Left renal pelvis (tissue), 4 donors: ENCODE data around the gene KRT75. TPM values are rescaled to one million over a fixed set of nuclear protein-coding genes. Genes with fewer than 3 reads are reported as not detected.
"Not testable (repeated sequence)": the region's sequence is repeated elsewhere in the genome, so short reads cannot be mapped to it uniquely, and the experiment has no call there.

Experiments
- DNase-seq, 4 donors: peaks; one replicate each; pipeline ENCODE4 v3.0.0-alpha.2; 2013; ENCODE audit warnings: low read depth in 4 of 4, low spot score in 3 of 4
- polyA plus RNA-seq, 4 donors: library from polyadenylated mRNA; unstranded; fragments of 120-200 nt; gene quantifications; one replicate each; pipeline ENCODE4 v1.2.1, GENCODE V29; 2013; ENCODE audit not compliant: insufficient read length in 4 of 4

Gene KRT75
- polyA plus RNA-seq, 4 donors, result not detected

DNA sequence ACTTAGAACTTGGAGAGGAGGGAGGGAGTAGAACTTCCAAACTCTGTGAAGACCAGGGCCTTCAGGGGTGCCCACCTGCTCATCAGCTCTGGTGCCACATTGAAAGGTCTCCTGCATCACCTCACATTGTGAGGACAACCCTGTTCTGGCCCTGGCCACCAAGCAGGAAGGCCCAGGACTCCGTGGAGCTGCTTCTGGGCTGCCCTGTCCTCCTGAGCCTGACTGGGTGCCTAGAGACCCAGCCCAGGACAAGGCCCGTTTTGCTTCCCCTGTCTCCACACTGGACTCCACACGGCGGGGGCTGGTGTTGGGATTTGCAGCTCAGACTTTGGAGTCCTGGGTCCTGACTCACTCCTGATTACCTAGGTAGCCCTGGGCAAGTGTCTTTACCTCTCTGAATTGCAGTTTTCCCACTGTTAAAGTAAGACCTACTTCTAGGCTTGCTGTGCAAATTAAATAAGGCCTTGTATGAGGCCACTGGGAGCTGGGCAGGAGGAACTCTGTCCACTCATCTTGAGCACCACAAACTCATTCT is 15.5 kb downstream of the KRT75 start:
- no peak for DNase-seq

DNA sequence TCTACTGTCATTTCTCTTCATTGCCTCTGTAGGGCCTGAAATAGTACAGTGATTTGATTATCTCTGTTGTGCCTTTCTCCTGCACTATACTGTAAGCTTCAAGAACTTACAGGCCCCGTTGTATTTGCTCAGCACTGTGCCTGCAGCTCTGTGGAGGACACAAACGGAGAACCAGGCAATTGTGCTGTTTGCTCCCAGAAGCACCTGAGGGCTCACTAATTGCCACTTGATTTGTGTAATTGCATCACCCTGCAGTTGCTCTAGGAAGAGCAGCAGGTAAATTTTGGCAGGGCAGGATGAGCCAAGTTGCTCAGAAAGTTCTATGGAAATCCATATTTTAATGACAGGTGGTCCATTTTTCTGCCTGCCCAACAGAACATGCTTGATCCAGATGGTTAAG is 16.4 kb downstream of the KRT75 start:
- no peak for DNase-seq

DNA sequence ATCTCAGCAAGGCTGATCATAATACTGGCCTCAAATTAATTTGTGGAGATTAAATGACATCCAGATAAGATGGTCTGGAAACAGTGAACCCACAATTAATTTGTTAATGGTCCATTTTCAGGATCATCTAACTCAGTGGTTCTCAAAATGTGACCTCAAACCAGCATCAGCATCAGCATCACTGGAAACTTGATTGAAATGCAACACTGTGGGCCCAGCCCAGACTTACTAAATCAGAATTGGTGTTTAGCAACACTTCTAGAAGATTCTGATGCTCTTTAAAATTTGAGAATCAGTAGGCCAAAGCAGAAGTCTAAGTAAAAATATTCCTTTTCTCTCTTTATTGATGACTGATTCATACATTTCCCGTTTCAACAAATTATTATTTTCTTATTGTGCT is 17.4 kb downstream of the KRT75 start:
- DNase-seq, result no peak

DNA sequence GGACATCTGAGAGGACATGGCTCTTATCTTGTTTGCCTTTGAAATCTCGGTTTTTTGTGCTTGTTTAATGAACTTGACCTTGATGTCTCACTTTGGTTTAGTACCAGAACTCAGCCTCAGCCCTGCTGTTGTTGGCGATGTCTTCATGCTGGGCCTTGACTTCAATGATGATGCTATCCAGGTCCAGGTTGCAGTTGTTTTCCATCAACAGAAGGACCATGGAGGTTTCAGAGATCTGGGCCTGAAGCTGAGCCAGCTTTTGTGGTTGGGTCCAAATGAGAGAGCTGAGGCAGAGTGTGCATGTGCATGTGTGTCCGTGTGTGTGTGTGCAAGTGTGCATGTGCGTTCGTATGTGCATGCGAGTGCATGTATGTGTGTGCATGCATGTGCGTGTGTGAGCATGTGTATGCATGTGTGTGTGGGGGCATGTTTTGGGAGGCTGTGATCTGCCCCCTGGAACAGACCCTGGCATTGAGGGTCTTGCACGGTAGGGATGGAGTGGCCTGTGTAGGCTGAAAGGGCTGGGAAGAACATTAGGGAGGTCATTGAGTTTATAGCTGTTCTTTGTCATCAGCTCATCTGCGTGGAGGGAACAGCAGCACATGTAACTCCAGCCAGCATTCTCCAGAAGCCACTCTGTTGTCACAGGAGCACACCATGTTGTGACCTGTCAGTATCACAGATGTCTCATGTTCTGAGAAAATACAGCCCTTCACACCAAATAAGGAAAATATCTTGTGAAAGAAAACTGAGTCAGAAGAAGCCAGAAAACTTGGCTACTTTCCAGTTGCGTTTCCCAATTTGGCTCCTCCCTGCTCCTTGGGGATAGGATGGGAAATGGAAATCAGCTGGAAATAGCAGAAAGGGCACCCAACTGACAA is 18.1 kb downstream of the KRT75 start:
- peak; percentile 36 to 48 (median 46) for DNase-seq

DNA sequence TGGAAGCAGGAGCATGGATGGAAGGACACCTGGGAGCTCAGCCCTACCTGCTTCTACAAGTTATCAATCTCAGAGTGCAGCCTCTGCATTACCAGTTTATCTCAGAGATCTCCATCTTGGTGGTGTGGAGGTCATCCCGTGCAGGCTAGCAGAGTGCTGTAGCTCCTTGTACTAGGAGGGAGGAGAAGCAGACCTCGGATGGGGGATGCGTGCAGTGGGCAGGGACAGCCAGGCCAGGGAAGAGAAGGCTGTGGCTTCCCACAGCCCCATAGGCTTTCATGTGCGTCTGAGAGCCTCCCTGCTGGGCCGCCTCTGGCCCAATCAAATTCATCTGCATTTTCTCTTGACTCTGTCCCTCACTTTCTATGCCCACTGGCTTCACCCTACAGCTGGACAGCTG is 19.2 kb downstream of the KRT75 start:
- DNase-seq, result no peak

DNA sequence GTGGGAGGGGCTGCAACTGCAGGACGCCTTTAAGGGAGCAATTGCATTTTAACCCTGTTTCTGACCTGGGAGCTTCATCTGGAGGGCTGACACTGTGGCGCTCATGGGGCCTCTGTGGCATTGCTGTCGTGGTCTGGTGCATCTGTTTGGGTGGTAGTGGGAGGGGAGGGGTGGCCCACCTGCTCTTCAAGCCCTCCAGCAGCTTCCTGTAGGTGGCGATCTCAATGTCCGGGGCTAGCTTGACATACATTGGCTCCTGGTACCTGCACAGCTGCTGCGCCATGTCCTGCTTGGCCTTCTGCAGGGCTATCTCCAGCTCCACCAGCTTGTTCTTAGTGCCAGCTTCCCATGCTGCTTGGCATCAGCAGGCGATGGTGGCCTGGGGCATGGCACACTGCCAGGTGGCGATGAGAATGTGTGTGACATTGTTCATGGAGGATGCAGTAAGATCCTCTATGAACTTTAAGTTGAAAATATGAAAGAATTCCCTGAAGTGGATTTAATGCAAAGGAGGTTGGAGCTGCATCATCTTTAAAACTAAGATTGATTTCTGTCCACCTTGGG is 20.3 kb downstream of the KRT75 start:
- DNase-seq, result no peak

DNA sequence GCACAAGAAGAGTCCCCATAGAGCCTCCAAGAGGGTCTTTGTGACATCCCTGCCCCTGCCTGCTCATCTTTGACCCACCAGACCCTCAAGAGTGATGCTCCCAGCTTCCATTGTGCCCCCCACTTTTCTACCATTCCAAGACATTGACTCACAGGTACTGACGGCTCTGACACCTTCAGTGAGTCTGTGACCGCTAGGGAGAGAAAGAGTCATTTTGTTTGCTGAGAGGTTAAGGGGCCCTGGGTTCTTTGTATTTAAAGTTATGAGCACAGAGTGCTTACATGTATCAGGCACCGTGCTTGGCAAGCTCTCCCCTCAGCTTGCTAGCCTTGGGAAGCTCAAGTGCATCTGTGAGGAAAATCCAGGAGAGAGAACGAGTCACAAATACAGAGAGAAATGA is 21.0 kb downstream of the KRT75 start:
- DNase-seq, result no peak

DNA sequence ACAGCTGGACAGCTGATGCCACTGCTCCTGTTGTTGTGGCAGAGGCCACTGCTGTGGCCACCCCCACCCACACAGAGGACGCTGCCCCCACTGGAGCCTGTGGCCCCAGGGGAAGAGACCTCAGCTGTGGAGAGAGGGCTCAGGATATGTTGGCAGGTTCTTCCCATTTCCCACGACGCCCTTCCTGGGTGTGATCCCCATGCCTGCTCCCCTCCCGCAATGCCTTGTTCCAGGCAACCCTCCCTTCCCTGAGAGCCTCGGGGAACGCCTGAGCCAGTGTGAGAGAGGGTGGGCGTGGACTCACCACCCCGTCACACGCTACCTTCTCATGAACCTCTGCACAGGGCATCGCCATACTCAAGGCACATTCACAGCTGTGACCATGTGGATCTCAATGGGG is 22.4 kb downstream of the KRT75 start:
- no peak for DNase-seq

DNA sequence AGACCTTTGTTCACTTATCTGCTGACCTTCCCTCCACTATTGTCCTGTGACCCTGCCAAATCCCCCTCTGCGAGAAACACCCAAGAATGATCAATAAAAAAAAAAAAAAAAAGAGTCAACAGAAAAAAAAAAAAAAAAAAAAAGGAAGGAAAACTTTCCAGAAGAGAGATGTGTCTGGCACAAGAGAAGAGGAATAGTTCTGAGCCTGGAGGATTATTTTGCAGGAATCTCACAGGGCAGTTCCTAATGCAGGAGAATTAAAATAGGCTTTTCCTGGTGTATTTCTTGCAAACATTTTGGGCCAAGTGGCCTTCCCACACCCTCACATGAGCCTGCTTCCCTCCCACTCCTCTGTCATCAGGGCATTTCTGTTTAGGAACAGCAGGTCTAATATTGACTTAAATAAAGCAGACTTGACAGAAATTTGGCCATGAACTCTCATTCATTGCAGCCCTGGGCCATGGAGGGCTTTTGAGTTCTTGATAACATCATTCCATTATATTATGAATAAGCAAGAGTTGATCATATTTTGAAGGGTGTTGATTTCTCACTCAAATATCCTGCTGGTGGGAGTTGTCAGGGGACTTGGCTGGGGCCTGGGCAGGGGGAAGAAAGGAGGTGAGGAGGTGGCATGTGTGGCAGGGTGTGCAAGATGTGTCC is 23.5 kb downstream of the KRT75 start:
- not testable (repeated sequence) for DNase-seq

DNA sequence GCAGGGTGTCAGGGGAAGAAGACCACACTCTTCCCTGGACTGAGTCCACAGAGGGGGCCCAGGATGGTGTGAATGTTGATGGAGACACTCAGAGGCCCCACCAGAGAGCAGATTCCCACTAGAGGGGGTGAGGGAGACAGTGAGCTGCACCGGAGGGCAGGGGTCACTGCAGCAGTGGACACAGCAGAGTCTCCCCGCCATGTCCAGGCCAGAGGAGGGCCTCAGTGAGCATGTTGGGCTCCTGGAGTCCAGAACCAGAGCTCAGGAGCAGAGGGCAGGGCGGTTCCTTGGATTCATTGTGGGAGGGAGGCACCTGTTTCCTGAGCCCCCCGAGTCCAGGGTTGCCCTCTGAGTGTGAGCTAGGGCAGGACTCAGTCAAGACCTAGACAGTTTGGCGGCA is 26.3 kb downstream of the KRT75 start:
- DNase-seq, result no peak

DNA sequence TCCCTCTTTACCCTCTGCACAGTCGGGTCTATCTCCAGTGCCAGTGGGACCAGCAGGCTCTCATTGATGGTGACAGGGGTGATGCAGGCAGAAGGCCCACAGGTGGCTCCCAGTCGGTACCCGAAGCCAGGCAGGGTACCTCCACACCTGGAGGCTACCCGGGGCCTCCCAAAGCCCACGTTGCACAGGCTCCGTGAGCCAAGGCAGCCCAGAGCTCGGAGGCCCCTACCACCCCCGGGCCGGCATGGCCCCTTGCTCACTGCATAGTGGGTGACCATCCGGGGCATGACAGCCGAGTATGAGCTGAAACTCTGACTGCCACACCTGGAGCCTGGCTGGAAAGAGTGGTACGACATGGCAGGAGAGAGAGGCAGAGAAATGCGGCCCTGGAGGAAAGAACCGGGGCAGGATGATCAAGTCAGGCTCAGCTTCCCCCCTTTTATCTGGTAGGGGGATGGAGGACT is 28.2 kb downstream of the KRT75 start, which contains the start of gene KRT82:
KRT82 (minus strand) TSS at position 414 of the 464 bp plus-strand sequence; CDS start at position 356, 58 bp downstream.
- no peak for DNase-seq

DNA sequence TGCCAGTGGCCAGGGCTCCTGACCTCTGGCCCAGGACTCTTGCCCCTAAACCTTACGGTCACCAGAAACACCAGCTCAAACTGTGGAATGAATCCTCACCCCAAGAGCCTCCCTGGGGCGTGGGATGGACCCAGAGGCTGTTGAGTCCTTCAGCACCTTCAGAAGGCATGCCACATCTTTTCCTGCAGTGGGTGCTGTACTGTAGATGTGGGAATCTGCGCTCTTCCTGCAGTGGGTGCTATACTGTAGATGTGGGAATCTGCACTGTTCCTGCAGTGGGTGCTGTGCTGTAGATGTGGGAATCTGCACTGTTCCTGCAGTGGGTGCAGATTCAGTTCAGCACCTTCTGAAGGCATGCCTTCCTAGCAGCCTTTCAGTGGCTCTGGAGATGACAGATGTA is 29.2 kb downstream of the KRT75 start:
- no peak for DNase-seq

DNA sequence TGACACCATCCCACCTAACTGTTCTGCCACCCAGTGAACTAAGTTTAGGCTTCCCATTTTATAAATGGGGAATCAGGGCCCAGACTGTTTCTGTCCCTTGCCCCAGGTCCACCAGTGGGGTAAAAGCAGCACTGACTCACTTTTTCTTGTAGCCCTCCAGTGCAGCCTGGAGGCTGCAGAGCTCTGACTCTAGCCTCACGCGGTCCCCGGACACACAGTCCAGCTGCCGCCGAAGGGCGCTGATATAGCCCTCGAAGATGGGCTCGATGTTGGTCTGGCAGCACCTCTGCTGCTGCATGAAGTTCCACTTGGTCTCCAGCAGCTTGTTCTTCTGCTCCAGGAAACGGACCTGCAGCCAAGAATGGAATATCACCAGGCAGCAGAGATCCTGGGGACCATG is 30.6 kb downstream of the KRT75 start:
- DNase-seq, result no peak

DNA sequence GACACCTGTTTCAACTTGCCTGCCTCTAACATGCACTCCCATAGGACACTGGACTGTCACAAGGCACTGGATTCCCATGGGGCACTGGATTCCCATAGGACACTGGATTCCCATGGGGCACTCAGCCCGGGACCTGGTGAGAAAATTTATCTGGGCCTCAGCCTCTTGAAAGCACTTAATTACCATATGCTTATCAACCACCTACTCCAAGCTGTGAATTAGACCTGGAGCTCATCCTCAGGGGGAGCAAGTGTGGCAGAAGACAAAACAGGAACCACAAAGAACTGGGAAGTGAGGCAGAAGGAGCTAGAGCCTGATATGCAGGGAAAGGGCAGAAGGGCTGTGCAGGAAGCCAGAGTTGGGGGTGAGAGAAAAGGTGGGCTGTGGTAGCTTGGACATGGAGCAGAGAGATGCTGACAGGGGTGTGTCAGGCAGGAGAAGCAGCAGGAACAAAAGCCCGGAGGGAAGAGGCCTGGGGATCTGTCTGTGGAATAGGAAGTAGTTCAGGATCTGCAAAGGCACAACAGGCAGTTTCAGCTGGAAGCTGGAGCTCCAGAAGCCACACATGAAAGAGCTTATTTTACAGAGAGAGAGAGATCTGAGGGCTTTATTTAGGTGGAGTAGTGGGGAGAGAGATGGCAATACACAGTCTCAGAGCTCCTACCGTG is 31.2 kb downstream of the KRT75 start:
- no peak for DNase-seq

DNA sequence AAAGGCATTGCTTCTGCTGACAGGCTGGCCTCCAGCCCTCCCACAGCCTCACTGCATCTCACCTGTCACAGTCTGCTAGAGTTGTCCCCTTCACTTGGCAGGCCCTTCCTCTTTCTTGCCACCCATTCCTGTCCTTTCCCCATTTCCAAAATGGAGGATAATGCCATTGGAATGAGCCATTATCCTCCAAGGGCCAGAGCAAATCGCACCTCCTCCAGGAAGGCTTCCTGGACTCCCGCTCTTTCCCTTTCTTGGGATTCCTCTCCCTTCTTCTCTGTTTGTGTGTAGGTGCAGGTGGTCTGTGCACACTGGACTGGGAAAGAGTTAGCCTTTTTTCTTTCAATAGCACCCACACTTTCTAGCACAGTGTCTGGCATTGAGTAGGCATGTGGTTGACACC is 31.8 kb downstream of the KRT75 start:
- DNase-seq, result no peak

DNA sequence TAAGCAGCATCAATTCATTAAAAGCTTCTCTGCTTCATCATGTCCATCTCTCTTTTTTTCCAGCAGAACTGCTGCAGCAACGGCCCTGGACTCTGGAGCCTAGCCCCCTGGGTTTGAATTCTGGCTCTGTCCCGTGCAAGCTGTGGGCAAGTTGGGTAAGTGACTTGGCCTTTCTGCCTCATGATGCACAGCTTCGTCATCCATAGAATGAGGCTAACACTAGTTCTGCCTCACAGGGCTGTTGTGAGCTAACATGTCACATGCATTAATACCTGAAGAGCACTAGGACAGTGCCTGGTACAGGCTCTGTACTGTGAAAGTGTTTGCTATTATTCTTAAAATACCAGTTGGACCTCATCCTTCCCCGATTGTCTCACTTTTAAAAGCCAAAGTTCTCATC is 32.2 kb downstream of the KRT75 start:
- no peak for DNase-seq

DNA sequence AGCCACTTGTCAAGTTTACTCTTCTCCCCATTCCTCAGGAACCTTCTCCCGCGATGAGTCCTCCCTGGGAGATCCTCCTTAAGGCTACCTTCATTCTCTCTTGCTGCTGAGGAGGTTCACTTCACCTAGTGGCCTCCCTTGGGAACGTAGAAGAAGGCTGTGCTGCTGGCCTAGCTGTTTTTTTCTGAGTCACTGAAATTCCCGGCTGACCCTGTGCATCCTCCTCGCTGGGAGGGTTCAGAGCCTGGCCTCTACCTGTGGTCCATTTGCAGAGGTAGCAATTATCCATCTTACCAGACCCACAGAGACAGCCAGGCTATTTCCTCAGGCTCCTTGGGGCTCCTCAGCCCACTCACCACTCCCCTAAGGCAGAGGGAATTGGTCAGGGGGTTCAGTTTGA is 32.6 kb downstream of the KRT75 start:
- DNase-seq, result no peak

DNA sequence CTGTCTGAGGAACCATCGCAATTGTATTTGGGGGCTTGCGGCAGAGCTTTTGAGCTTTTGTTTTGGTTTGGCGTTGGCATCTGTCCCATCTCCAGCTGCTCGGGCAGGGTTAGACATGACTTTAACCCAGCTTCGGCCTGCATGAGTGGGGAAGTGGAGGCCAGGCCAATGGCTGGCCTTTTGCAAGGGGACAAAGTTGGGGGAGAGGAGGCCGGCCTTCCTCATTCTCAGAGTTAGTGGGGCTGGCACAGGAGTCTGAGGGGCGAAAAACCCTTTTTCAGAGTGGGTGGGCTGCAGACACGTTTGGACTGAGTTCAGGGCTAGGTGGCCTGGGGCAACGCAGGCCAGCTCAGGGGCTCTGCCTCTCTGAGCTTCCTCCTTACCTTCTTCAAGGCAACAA is 33.3 kb downstream of the KRT75 start:
- DNase-seq, result no peak

DNA sequence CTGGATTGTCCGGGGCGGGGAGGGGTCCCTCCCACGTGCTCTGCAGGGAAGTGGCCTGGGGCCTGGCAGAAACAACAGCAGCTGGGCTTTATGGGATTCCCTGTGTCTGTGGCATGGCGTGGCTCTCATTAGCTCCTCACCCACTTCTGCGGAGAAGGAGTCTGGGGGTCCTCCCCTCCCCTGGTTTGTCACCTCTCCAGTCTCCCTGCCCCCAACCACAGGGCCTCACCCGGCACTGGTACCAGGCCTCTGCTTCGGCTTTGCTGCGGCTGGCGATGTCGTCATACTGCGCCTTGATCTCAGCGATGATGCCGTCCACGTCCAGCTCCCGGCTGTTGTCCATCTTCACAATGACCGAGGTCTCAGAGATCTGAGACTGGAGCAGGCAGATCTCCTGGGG is 34.4 kb downstream of the KRT75 start:
- no peak for DNase-seq

DNA sequence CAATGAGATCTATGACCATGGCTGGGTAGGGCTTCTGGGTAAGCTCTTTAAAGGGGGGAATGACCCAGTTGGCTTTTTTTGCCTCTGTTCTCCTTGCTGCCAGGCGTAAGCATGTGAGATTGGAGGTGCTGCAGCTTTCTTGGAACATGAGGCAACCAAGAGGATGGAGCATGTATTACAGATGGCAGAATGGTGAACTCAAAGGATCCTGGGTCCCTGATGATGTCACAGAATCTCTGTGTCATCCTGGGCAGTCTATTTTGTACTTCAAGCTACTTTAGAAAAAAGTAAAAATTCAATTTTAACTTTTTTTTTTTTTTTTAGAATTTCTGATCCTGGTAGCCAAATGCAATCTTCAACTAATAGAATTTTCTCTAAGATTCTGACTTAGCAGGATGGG is 36.0 kb downstream of the KRT75 start:
- DNase-seq, result no peak

DNA sequence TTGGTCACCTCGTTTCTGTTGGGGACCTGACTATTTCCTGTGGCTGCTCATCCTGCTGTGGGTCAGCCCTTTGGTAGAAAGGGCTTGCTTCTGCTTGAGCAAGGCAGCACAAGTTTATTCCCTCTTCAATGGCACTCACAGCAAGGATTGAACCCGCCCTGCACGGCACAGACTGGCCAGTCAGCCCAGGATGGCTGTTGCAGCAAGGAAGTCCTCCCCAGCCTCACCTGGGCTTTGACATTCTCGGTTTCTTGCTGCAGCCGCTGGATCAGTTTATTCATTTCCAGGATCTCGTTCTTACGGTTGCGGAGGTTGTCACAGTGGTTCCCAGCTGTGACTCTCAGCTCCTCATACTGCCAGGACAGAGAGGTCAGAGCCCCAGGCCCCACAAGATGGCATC is 37.5 kb downstream of the KRT75 start:
- no peak for DNase-seq
